HG03159 (cell line): ENCODE results near the gene TOMM40.
"Not testable (repeated sequence)": the region's sequence is repeated elsewhere in the genome, so short reads cannot be mapped to it uniquely, and the experiment has no call there.

ENCODE experiments used
- ATAC-seq: cut with Tn5 transposase; IDR thresholded peaks from one replicate; pipeline ENCODE4 v1.9.1; 2021; ENCODE audit warnings: mild to moderate bottlenecking, moderate library complexity; ENCODE audit not compliant: unreplicated experiment

Gene TOMM40

DNA sequence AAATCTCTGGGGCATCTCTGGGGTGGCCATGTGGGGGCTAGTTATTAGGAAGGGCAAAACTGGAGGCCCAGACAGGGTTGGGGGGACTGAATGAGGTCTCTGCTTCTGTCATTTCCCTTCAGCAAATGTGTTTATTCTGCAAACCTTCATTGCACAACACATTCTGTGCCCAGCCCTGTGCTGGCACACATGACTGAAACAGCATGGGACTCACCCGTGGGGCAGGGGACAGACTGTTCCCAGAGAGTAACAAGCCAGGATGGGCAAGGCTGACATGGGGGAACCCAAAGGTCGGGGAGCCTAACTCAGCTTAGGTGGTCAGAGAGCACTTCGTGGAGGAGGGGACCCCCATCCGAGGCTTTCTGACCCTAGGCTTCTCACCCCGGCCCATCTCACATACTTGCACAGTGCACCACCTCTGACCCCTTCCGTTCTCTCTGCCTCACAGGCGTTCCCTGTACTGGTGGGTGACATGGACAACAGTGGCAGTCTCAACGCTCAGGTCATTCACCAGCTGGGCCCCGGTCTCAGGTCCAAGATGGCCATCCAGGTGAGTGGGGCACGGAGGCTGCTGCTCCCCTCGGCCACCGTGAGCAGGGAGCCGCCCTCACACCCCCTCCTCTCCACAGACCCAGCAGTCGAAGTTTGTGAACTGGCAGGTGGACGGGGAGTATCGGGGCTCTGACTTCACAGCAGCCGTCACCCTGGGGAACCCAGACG, 2.4 kb downstream of the TOMM40 start:
- no peak for ATAC-seq

DNA sequence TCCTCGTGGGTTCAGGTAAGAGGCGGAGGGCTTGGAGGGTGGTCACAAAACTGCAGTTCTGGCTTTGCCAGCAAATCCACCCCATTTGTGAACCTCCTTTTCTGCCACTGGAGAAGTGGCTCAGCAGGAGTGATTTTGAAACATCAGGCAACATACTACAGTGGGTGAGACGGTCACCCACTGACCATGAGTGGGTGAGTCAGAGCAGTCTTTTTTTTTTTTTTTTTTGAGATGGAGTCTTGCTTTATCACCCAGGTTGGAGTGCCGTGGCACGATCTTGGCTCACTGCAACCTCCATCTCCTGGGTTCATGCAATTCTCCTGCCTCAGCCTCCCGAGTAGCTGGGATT, 3.0 kb downstream of the TOMM40 start:
- ATAC-seq, result no peak

DNA sequence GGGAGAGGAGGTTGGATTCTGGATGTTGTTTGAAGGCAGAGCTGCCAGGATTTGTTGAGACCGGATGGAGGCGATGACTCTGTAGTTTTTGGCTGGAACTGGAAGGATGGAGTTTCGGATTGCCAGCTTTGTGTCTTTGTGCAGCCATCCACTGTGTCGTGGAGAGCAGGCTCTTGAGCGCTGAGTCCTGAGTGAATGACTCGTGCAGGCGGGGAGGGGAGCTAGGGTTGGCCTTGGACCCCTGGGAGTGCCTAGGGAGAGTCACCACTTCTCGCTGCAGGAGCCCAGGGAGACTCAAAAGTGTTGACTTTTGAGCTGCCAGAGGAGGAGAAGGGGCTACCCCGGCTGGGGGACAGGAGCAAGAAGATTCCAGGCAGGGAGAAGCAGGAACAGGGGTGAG, 3.9 kb downstream of the TOMM40 start:
- ATAC-seq, result no peak

DNA sequence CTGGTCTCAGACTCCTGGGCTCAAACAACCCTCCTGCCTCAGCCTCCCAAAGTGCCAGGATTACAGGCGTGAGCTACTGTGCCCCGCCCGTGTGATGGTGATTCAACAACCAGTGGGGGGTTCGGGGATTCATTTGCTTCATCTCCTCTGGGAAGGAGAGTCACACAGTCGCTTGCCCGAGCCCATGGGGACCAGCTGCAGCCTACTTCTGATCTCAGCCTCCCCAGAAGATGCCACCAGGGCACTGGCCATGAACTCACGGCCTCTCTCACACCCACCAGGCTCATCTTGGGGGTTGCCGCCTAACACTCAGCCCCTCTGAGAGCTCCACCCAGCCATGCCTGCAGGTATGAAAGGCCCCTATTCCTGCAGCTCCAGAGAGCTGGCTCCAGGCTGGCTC, 6.8 kb downstream of the TOMM40 start:
- no peak for ATAC-seq

DNA sequence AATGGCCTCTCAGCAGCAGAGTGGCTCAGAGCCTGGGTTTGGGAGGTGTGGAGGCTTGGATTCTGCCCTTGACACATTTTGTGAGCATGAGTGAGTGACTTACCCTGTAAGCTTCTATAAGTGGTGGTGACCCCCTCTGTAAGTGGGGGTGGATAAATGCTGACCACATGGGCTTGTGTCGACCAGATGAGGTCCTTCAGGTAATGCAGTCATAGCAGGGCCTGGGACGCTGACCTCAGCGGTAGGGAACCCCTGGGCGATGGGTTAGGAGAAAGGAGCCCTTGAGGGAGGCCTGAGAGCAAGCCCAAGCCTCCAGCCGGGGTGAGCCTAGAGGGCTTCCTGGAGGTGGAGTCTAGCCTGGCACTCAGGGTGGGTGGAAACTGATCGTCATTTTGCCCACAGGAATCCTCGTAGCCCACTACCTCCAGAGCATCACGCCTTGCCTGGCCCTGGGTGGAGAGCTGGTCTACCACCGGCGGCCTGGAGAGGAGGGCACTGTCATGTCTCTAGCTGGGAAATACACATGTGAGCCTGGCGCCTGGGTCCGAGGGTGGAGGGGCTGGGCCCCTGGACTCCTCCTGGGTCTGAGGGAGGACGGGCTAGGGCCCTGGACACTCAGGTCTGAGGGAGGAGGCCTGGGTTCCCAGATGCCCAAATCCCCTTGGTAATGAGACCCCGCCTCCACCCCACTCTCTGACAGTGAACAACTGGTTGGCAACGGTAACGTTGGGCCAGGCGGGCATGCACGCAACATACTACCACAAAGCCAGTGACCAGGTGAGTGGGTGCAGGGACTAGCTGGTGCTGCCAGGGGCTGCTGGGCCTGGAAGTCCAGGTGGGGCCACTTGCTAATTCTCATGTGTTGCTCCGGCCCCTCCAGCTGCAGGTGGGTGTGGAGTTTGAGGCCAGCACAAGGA, 9.5 kb downstream of the TOMM40 start:
- ATAC-seq, result no peak

DNA sequence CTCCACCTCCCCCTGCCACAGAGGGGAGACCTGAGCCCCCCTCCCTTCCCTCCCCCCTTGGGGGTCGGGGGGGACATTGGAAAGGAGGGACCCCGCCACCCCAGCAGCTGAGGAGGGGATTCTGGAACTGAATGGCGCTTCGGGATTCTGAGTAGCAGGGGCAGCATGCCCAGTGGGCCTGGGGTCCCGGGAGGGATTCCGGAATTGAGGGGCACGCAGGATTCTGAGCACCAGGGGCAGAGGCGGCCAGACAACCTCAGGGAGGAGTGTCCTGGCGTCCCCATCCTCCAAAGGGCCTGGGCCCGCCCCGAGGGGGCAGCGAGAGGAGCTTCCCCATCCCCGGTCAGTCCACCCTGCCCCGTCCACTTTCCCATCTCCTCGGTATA, 12.2 kb downstream of the TOMM40 start:
- no peak for ATAC-seq

DNA sequence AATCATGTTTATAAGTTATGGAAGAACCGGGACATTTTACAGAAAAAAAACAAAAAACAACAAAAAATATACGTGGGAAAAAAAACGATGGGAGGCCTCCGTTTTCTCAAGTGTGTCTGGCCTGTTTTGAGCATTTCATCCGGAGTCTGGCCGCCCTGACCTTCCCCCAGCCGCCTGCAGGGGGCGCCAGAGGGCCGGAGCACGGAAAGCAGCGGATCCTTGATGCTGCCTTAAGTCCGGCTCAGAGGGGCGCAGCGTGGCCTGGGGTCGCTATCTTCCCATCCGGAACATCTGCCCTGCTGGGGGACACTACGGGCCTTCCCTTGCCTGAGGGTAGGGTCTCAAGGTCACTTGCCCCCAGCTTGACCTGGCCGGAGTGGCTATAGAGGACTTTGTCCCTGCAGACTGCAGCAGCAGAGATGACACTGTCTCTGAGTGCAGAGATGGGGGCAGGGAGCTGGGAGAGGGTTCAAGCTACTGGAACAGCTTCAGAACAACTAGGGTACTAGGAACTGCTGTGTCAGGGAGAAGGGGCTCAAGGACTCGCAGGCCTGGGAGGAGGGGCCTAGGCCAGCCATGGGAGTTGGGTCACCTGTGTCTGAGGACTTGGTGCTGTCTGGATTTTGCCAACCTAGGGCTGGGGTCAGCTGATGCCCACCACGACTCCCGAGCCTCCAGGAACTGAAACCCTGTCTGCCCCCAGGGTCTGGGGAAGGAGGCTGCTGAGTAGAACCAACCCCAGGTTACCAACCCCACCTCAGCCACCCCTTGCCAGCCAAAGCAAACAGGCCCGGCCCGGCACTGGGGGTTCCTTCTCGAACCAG, 12.8 kb downstream of the TOMM40 start:
- ATAC-seq, result no peak

DNA sequence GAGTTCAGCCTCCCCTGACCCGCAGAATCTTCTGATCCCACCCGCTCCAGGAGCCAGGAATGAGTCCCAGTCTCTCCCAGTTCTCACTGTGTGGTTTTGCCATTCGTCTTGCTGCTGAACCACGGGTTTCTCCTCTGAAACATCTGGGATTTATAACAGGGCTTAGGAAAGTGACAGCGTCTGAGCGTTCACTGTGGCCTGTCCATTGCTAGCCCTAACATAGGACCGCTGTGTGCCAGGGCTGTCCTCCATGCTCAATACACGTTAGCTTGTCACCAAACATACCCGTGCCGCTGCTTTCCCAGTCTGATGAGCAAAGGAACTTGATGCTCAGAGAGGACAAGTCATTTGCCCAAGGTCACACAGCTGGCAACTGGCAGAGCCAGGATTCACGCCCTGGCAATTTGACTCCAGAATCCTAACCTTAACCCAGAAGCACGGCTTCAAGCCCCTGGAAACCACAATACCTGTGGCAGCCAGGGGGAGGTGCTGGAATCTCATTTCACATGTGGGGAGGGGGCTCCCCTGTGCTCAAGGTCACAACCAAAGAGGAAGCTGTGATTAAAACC, 13.5 kb downstream of the TOMM40 start:
- no peak for ATAC-seq

DNA sequence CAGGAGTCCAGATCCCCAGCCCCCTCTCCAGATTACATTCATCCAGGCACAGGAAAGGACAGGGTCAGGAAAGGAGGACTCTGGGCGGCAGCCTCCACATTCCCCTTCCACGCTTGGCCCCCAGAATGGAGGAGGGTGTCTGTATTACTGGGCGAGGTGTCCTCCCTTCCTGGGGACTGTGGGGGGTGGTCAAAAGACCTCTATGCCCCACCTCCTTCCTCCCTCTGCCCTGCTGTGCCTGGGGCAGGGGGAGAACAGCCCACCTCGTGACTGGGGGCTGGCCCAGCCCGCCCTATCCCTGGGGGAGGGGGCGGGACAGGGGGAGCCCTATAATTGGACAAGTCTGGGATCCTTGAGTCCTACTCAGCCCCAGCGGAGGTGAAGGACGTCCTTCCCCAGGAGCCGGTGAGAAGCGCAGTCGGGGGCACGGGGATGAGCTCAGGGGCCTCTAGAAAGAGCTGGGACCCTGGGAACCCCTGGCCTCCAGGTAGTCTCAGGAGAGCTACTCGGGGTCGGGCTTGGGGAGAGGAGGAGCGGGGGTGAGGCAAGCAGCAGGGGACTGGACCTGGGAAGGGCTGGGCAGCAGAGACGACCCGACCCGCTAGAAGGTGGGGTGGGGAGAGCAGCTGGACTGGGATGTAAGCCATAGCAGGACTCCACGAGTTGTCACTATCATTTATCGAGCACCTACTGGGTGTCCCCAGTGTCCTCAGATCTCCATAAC, 14.5 kb downstream of the TOMM40 start, which contains the start of gene APOE:
Gene APOE (plus strand): TSS at position 360 of the 724 bp plus-strand sequence. CDS start 829 bp downstream, outside the sequence.
- no peak for ATAC-seq

DNA sequence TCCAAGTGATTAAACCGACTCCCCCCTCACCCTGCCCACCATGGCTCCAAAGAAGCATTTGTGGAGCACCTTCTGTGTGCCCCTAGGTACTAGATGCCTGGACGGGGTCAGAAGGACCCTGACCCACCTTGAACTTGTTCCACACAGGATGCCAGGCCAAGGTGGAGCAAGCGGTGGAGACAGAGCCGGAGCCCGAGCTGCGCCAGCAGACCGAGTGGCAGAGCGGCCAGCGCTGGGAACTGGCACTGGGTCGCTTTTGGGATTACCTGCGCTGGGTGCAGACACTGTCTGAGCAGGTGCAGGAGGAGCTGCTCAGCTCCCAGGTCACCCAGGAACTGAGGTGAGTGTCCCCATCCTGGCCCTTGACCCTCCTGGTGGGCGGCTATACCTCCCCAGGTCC, 16.6 kb downstream of the TOMM40 start:
- no peak for ATAC-seq

DNA sequence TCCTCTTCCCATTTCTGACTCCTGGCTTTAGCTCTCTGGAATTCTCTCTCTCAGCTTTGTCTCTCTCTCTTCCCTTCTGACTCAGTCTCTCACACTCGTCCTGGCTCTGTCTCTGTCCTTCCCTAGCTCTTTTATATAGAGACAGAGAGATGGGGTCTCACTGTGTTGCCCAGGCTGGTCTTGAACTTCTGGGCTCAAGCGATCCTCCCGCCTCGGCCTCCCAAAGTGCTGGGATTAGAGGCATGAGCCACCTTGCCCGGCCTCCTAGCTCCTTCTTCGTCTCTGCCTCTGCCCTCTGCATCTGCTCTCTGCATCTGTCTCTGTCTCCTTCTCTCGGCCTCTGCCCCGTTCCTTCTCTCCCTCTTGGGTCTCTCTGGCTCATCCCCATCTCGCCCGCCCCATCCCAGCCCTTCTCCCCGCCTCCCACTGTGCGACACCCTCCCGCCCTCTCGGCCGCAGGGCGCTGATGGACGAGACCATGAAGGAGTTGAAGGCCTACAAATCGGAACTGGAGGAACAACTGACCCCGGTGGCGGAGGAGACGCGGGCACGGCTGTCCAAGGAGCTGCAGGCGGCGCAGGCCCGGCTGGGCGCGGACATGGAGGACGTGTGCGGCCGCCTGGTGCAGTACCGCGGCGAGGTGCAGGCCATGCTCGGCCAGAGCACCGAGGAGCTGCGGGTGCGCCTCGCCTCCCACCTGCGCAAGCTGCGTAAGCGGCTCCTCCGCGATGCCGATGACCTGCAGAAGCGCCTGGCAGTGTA, 17.2 kb downstream of the TOMM40 start:
- ATAC-seq, result no peak

DNA sequence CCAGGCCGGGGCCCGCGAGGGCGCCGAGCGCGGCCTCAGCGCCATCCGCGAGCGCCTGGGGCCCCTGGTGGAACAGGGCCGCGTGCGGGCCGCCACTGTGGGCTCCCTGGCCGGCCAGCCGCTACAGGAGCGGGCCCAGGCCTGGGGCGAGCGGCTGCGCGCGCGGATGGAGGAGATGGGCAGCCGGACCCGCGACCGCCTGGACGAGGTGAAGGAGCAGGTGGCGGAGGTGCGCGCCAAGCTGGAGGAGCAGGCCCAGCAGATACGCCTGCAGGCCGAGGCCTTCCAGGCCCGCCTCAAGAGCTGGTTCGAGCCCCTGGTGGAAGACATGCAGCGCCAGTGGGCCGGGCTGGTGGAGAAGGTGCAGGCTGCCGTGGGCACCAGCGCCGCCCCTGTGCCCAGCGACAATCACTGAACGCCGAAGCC, 17.8 kb downstream of the TOMM40 start:
- no peak for ATAC-seq

DNA sequence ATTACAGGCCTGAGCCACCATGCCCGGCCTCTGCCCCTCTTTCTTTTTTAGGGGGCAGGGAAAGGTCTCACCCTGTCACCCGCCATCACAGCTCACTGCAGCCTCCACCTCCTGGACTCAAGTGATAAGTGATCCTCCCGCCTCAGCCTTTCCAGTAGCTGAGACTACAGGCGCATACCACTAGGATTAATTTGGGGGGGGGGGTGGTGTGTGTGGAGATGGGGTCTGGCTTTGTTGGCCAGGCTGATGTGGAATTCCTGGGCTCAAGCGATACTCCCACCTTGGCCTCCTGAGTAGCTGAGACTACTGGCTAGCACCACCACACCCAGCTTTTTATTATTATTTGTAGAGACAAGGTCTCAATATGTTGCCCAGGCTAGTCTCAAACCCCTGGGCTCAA, 18.7 kb downstream of the TOMM40 start:
- ATAC-seq, result no peak

DNA sequence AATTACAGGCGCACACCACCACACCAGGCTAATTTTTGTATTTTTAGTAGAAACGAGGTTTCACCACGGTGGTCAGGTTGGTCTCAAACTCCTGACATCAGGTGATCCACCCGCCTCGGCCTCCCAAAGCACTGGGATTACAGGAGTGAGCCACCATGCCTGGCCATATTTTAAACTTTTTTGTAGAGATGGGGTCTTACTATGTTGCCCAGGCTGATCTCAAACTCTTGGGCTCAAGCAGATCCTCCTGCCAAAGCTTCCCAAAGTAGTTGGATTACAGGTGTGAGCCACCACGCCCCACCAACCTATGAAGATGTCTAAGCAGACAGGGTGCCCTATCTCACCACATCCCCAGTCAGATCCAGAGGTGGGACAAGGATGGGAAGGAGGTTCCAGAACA, 20.8 kb downstream of the TOMM40 start:
- not testable (repeated sequence) for ATAC-seq

DNA sequence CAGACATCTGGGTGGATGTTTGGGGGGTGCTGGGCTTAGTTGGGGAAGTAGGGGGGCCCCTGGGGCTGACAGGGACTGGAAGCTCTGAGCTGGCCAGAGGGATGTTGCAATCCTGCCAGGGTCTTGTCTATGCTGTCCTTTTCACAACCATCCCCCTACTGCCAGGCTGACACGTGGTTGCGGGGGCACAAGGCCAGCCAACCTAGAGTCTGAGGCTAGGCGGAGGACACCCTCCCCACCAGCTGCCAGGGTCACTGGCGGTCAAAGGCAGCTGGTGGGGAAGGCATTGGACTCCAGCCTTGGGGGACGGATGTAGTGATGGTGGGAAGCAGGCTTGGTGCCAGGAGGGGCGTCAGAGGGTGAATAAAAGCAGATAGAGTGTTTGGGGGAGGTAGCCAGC, 21.8 kb downstream of the TOMM40 start:
- no peak for ATAC-seq

DNA sequence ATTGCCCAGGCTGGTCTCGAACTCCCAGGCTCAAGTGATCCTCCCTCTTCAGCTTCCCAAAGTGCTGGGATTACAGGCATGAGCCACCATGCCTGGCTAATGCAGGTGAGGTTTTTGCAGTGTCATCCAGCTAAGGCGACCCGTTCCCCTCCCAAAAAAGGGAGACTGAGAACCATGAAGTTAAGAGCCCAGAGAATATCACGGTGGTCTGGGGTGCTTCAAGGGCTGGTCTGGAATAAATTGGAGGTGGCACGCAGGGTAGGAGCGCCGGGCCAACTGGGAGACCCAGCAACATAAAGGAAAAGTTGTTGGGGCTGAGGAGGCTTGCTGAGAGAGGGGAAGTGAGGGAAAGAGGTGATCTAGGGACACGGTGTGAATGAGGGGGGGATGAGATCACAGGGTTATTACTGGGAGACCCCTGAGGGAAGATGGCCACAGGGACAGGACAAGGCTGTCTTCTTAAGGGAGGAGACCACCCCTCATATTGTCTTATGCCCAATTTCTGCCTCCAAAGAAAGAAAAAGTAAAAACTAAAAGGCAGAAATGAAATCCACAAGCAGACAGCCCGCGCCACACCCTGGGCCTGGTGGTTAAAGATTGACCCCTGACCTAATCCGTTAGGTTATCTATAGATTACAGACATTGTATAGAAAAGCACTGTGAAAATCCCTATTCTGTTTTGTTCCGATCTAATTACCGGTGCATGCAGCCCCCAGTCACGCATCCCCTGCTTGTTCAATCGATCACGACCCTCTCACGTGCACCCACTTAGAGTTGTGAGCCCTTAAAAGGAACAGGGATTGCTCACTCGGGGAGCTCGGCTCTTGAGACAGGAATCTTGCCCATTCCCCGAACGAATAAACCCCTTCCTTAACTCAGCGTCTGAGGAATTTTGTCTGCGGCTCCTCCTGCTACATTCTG, 22.7 kb downstream of the TOMM40 start:
- ATAC-seq, result not testable (repeated sequence)

DNA sequence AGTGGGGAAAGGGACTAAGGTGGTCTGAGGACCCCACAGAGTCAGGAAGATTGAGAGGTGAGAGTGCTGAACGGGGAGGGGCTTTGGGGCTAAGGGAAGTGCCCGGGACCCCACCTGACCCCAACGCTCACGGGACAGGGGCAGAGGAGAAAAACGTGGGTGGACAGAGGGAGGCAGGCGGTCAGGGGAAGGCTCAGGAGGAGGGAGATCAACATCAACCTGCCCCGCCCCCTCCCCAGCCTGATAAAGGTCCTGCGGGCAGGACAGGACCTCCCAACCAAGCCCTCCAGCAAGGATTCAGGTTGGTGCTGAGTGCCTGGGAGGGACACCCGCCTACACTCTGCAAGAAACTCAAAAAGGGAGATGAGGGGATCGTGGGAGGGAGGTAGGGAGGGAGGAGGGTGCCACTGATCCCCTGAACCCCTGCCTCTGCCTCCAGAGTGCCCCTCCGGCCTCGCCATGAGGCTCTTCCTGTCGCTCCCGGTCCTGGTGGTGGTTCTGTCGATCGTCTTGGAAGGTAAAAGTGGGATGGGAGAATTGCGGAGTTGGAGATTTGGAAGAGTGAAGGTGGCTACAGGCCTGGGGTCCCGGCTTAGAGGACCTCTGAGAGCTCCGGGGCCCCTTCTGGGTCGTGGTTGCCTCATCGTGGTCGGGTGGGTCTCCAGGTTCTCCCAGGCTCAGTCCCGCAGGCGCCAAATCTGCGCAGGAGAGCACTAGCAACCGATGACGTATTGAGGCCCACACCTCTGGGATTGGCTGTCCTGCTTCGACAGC, 23.6 kb downstream of the TOMM40 start, which contains the start of gene APOC1:
Gene APOC1 (plus strand): TSS at position 176 of the 774 bp plus-strand sequence. CDS start 284 bp downstream, at position 460.
- ATAC-seq, result peak; percentile 91
